K562 (cell line): ENCODE data around the gene HERC3. TPM values are rescaled to one million over a fixed set of nuclear protein-coding genes. Genes with fewer than 3 reads are reported as not detected.
A peak's percentile ranks its signal among the peaks of the same experiment; 100 is the strongest.

Source experiments
- ARID4B ChIP-seq: sonication (generic); formaldehyde crosslinking; IDR thresholded peaks from 2 replicates; pipeline ENCODE4 v1.8.0; 2022; ENCODE audit warnings: mild to moderate bottlenecking, missing genetic modification reagents
- BCLAF1 ChIP-seq, 2 experiments: fragments of 450-650 bp in 1 of 2; IDR thresholded peaks; 2 replicates each; pipeline ENCODE4 v1.6.1; 2011 to 2017; ENCODE audit warnings: low read depth in 2 of 2, antibody characterized with exemption in 1 of 2, borderline replicate concordance in 1 of 2, low read length in 1 of 2, mild to moderate bottlenecking in 1 of 2, mixed read lengths in 1 of 2; ENCODE audit not compliant: control insufficient read depth in 1 of 2
- CREM ChIP-seq: IDR thresholded peaks from 2 replicates; pipeline ENCODE4 v1.6.1; 2014; ENCODE audit warnings: antibody characterized with exemption, low read depth
- CTBP1 ChIP-seq: fragments of 450-650 bp; IDR thresholded peaks from 2 replicates; pipeline ENCODE4 v1.6.1; 2016; ENCODE audit warnings: borderline replicate concordance
- HMG20B ChIP-seq: fragments of 250-450 bp; sonication (Bioruptor Pico); IDR thresholded peaks from 2 replicates; pipeline ENCODE4 v1.5.0; 2021; ENCODE audit warnings: mild to moderate bottlenecking
- MNT ChIP-seq, 2 experiments: fragments of 450-650 bp; conservative IDR thresholded peaks; 2 replicates each; pipeline ENCODE4 v1.6.1; 2017; ENCODE audit warnings: mild to moderate bottlenecking in 2 of 2, moderate library complexity in 2 of 2
- NR2C2 ChIP-seq, 2 experiments: fragments of 200-800 bp in 1 of 2; sonication (Bioruptor generic) in 1 of 2; sonication (generic) in 1 of 2; formaldehyde crosslinking in 1 of 2; IDR thresholded peaks; 2 replicates each; pipeline versions ENCODE4 v1.6.1 to v1.8.0; 2016 to 2022; ENCODE audit warnings: mild to moderate bottlenecking in 1 of 2, missing compliant biosample characterization in 1 of 2, missing genetic modification characterization in 1 of 2, missing genetic modification reagents in 1 of 2
- SRF ChIP-seq, 2 experiments: fragments of 250-450, 450-650 bp in 1 of 2; sonication (Bioruptor Pico) in 1 of 2; sonication (generic) in 1 of 2; formaldehyde crosslinking; IDR thresholded peaks; 2 replicates each; pipeline versions ENCODE4 v1.5.0 to v1.5.1; 2020 to 2022; ENCODE audit warnings: mild to moderate bottlenecking in 1 of 2, missing genetic modification reagents in 1 of 2
- TEAD4 ChIP-seq, 2 experiments: sonication (generic) in 1 of 2; formaldehyde crosslinking in 1 of 2; IDR thresholded peaks; 2 replicates each; pipeline versions ENCODE4 v1.6.1 to v1.8.0; 2012 to 2022; ENCODE audit warnings: borderline replicate concordance in 1 of 2, inconsistent platforms in 1 of 2, low read length in 1 of 2, mild to moderate bottlenecking in 1 of 2, missing genetic modification reagents in 1 of 2
- TSC22D4 ChIP-seq: fragments of 450-650 bp; IDR thresholded peaks from 2 replicates; pipeline ENCODE4 v1.6.1; 2016; ENCODE audit warnings: missing genetic modification characterization, missing biosample characterization, control low read depth
- ZHX1 ChIP-seq: fragments of 150-350 bp; conservative IDR thresholded peaks from 2 replicates; pipeline ENCODE4 v1.6.1; 2014; ENCODE audit warnings: low read length
- ZNF668 ChIP-seq: fragments of 250-450 bp; sonication (Bioruptor Pico); IDR thresholded peaks from 2 replicates; pipeline ENCODE4 v1.8.0; 2022; ENCODE audit warnings: mild to moderate bottlenecking, inconsistent platforms
- polyA plus RNA-seq, 8 experiments: library from polyadenylated mRNA; depleted of rRNA in 4 of 8; stranded (reverse) in 5 of 8; unstranded in 3 of 8; fragments of >200 nt; fragmentation: Nextera tagmentation in 2 of 8; fragmentation: Illumina TruSeq in 1 of 8; extraction: Ambion mirVana in 2 of 8; extraction: Trizol in 1 of 8; gene quantifications; 2 replicates each; pipeline versions ENCODE4 v1.2.1 to v1.2.3, GENCODE V29; 2011 to 2014; ENCODE audit warnings: inconsistent platforms in 1 of 8, missing spikeins in 1 of 8
- total RNA-seq, 7 experiments: library from RNA; depleted of rRNA in 6 of 7; stranded (reverse); fragments of >200 nt in 6 of 7; fragmentation: Illumina TruSeq in 2 of 7; extraction: Trizol in 2 of 7; gene quantifications; 2 replicates each; pipeline versions ENCODE4 v1.2.1 to v1.2.3, GENCODE V29; 2011 to 2021; ENCODE audit warnings: low replicate concordance in 1 of 7

Gene HERC3
- total and polyA plus RNA-seq, 9 of the 15 experiments (the other 6 are each of a cell fraction or from before 2014, with no cell fraction given) = 1.8 to 13.1 (median 7.6) TPM

- TF ChIP-seq ARID4B (CRISPR knock-in tag) (peak; percentile 62), HMG20B (CRISPR knock-in tag) (no peak), CTBP1 (peak; percentile 49; the same call in 1 of the 2 replicates), ZHX1 (no peak), SRF (CRISPR knock-in tag; IDR thresholded peaks at IDR 0.05) (no peak), ZNF668 (CRISPR knock-in tag) (no peak), TEAD4 (IDR thresholded peaks at IDR 0.05; ENCODE audit: low read length) (no peak), TEAD4 (CRISPR knock-in tag; IDR thresholded peaks at IDR 0.05; ENCODE audit: borderline replicate concordance) (no peak), BCLAF1 (IDR thresholded peaks at IDR 0.05; ENCODE audit: borderline replicate concordance in 1 of 2, control insufficient read depth in 1 of 2, low read depth in 2 of 2, low read length in 1 of 2) (no peak), TSC22D4 (tag) (no peak), NR2C2 (CRISPR knock-in tag; IDR thresholded peaks at IDR 0.05) (no peak), NR2C2 (tag; IDR thresholded peaks at IDR 0.05) (peak; percentile 37; the same call in 1 of the 2 replicates), CREM (peak; percentile 53; the same call in 1 of the 2 replicates), MNT (conservative IDR thresholded peaks at IDR 0.05) (peak; percentile 97 to 98)
Measured at GRCh38 chr4:88592600-88593448, 544 bp downstream of the HERC3 start (continued).
